Stimulated activated CD4-positive, alpha-beta T cell treated with anti-CD3 and anti-CD28 coated beads, Interleukin-15, amount 100 ng/mL, for 1 hour (primary cell): ENCODE results near the gene ANTXRL.
"Not testable (repeated sequence)": the region's sequence is repeated elsewhere in the genome, so short reads cannot be mapped to it uniquely, and the experiment has no call there.

Experiments
- DNase-seq, 2 donors: peaks; one replicate each; pipeline ENCODE4 v3.0.0-alpha.2; 2020; ENCODE audit warnings: low read depth in 1 of 2, low spot score in 1 of 2

ANTXRL gene

GRCh38 chr10:46286991-46287693 lies at the start of gene ANTXRL:
Gene ANTXRL, plus strand, starts transcription at chr10:46286997. Its CDS starts 266 bp downstream, at chr10:46287263.
- DNase-seq = no peak

GRCh38 chr10:46237815-46238510 lies 48.8 kb upstream of the ANTXRL start:
- DNase-seq = no peak

GRCh38 chr10:46239247-46239646 lies 47.5 kb upstream of the ANTXRL start:
- DNase-seq = no peak

GRCh38 chr10:46239993-46240683 lies 46.7 kb upstream of the ANTXRL start:
- DNase-seq = no peak

- no peak for DNase-seq
Observed at GRCh38 chr10:46240684-46241565, 45.9 kb upstream of the ANTXRL start.

- no peak for DNase-seq
Observed at GRCh38 chr10:46245381-46245900, 41.4 kb upstream of the ANTXRL start.

- not testable (repeated sequence) for DNase-seq
Observed at GRCh38 chr10:46246400-46247180, 40.2 kb upstream of the ANTXRL start.

- DNase-seq = no peak
Observed at GRCh38 chr10:46247181-46247475, 39.7 kb upstream of the ANTXRL start.

GRCh38 chr10:46247808-46248569 lies 38.8 kb upstream of the ANTXRL start:
- no peak for DNase-seq

- DNase-seq = no peak
Observed at GRCh38 chr10:46248651-46249146, 38.1 kb upstream of the ANTXRL start.

- DNase-seq = not testable (repeated sequence)
Observed at GRCh38 chr10:46249617-46250344, 37.0 kb upstream of the ANTXRL start.

- no peak for DNase-seq
Observed at GRCh38 chr10:46250481-46250880, 36.3 kb upstream of the ANTXRL start.

GRCh38 chr10:46250898-46251856 lies 35.6 kb upstream of the ANTXRL start:
- no peak for DNase-seq

GRCh38 chr10:46251857-46252847 lies 34.6 kb upstream of the ANTXRL start:
- DNase-seq = no peak

- no peak for DNase-seq
Observed at GRCh38 chr10:46253076-46254006, 33.5 kb upstream of the ANTXRL start.
